ENCODE results near the gene OLFML3.

DNA sequence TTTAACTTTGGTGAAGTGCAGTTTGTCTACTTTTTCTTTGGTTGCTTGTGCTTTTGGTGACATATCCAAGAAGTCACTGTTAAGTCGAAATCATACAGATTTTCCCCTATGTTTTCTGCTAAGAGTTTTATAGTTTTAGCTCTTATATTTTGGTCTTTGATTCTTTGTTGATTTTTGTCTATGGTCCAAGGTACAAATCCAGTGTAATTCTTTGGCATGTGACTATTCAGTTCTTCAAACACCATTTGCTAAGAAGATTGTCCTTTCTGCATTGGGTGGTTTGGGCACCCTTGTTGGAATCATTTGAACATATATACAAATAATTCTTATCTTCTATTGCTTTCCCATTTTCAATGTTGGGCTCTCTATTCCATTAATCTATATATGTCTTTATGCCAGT is 33.9 kb upstream of the OLFML3 start:
- TF ChIP-seq CTCF (conservative IDR thresholded peaks at IDR 0.05 in 1 of 2, IDR thresholded peaks at IDR 0.05 in 1 of 2; ENCODE audit: extremely low read depth in 1 of 2, insufficient read depth in 1 of 2, low read depth in 1 of 2, low read length in 2 of 2), result no peak
- no peak for TF ChIP-seq EZH2 (IDR thresholded peaks at IDR 0.05; ENCODE audit: borderline replicate concordance, low read length)

Measured in mammary epithelial cell (primary cell).